ENCODE data around the gene ESR1.
"Not testable (repeated sequence)": the region's sequence is repeated elsewhere in the genome, so short reads cannot be mapped to it uniquely, and the experiment has no call there.

The ESR1 gene

DNA sequence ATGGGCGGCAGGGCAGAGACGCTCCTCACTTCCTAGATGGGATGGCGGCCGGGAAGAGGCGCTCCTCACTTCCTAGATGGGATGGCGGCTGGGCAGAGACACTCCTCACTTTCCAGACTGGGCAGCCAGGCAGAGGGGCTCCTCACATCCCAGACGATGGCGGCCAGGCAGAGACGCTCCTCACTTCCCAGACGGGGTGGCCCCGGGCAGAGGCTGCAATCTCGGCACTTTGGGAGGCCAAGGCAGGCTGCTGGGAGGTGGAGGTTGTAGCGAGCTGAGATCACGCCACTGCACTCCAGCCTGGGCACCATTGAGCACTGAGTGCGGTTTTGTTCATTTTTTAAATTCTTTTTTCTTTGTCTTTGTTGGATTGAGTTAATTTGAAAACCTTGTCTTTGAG is 92.3 kb downstream of the ESR1 start:
- not testable (repeated sequence) for DNase-seq

DNA sequence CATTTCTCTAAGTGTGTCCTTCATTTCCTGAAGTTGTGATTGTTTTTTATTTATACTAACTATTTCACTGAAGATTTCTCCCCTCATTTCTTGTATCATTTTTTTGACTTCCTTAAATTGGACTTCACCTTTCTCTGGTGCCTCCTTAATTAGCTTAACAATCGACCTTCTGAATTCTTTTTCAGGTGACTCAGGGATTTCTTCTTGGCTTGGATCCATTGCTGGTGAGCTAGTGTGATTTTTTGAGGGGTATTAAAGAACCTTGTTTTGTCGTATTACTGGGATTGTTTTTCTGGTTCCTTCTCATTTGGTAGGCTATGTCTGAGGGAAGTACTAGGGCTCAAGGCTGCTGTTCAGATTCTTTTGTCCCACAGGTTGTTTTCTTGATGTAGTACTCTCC is 92.8 kb downstream of the ESR1 start:
- DNase-seq, result no peak

DNA sequence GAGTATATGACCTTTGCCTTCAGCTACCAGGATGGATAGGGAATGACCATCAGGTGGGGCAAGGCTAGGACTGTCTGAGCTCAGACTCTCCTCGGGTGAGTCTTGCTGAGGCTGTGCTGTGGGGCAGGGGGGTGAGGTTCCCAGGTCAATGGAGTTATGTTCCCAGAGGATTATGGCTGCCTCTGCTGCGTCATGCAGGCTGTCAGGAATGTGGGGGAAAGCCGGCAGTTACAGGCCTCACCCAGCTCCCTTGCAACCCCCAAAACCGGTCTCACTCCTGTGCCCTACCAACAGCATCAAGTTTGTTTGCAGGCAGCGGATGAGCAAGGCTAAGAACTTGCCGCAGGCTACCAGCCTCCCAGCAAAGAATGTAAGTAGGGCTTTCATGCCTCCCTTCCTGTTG is 93.5 kb downstream of the ESR1 start:
- no peak for DNase-seq

DNA sequence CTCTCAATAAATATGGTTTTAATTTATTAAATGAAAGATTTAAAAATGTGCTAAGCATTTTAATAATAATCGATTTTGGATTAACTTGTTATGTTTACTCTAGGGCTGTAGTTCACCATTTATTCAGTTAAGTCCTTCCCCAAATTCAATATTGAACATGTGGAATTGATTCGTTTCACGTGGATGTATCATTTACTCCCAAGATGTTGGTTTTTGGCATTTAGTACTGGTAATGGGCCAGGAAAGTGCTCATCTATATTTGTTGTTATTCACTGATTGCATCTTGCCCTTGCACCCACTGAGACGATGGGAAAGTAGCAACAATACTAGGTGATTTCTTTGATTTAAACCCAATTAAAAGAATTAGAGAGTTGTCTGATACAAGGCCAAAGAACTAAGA is 97.1 kb downstream of the ESR1 start:
- no peak for DNase-seq

- DNase-seq, result no peak
Measured at GRCh38 chr6:151905072-151905471, 97.6 kb downstream of the ESR1 start.

DNA sequence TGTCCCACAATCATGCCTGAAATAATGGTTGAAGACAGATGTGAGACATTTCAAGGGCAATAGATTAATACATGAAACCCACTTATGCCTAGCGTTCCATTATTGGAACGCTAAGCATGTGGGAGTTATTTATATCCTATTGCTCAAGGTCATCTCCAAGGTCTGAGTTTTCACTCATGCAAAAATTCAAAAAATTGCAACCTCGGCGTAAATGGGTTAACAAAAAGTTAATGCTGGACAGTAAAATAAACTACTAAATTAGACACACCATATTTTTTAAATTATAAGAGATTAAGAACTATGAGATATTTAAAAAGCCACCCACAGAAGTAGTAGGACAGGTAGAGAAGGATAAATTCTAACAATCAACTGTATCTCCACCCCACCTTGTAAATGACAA is 98.4 kb downstream of the ESR1 start:
- no peak for DNase-seq

DNA sequence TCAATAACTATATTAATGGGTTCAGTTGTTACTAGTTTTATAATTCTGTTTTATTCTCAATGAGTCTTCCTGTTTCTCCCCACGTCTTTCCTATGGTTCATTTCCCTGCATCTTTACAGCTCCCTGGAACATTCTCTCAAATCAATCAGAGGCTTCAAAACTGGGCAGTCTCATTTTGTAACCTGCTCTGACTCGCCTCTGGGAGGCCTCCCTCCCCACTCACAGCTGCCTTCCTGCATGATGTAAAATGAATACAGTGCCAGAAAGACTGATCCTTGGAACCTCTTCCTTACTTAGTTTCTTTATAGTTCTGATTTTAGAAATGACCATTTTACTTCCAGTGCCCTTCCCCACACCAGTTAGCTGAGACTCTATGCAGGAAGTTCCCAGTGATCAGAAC is 103.9 kb downstream of the ESR1 start:
- no peak for DNase-seq

DNA sequence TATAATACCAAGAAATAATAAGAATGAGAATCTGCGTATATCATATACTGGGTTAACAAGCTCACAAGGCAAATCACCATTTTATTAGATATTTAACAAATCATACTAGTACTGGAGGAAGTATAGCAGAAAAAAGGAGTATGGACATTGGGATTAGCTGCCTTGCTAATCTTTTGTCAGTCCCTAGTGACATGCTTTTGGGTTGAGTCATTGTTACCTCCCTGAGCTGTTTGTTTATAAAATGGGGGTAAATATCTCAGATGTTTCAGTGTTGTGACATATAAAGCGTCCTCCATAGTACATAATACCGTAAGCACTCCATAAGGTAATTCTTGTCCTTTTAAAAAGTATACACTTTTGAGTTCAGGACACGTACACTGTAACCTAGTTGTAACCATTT is 107.0 kb downstream of the ESR1 start:
- DNase-seq, result no peak

- DNase-seq, result no peak
Measured at GRCh38 chr6:151916075-151916474, 108.6 kb downstream of the ESR1 start.

GRCh38 chr6:151916680-151917164 is 109.2 kb downstream of the ESR1 start:
- DNase-seq, result no peak

- no peak for DNase-seq
Measured at GRCh38 chr6:151917531-151918329, 110.2 kb downstream of the ESR1 start.

DNA sequence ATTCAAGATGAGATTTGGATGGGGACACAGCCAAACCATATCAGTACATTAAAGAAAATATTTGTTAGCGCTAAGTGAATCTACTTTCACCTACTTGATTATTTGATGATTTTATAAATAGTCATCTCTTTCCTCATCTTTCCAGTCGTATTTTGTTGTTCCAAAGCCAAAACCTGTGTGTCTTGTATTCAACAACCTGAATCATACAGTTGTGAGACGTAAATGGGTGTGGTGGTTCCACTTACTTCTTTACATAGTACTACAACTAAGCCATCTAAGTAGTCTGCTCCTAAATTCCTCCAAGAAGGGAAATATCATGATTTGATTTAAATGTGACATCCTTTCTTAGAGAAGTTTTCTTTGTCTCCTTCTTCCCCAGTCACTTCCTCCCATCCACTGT is 132.8 kb downstream of the ESR1 start:
- no peak for DNase-seq

- DNase-seq, result no peak
Measured at GRCh38 chr6:151948002-151948743, 140.7 kb downstream of the ESR1 start.

DNA sequence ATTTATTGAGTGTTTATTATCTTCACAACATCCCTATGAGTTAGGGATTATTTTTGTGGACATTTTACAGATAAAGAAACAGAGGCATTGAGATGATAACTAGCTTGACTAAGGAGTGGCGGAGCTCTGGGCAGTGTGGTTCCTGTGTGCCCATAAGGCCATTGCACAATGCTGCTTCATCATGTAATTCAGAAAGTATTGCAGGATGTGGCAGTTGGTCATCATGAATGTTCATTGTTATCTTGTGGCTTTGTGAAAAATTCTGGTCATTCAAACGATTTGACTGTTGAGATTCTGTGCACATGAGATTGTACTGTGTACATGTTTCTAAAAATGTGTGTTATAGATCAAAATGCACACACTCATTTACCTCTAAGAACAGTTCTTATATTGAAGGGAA is 150.8 kb downstream of the ESR1 start:
- DNase-seq, result no peak

GRCh38 chr6:151959086-151959485 is 151.6 kb downstream of the ESR1 start:
- DNase-seq, result no peak

- DNase-seq, result no peak
Measured at GRCh38 chr6:151961809-151962208, 154.3 kb downstream of the ESR1 start.

DNA sequence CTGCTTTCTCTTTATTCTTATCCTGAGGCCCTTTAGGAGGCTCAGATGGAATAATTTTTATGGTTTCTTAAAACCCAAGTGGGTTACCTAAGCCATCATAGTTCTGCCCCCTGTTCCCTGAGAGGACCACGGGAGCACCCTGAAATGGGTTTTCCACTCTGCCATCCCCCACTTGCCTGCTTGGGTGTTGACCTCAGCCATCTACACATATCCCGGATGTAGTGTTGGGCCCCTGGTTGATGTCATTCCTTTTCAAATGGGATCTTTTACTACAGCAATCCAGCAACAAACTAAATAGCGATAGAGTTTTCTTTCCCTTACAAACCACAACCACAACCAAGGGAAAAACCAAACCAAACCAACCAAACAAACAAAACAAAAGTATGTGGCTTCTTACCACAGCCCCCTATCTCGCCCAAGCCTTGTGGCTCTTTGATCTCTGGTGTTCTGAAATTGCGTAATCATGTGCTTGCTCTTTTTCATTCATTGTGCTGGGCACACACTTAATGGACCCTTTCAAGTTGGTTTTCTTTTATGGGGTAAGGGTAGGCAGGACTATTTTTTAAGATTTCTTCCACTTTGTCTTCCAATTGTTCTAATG is 154.9 kb downstream of the ESR1 start:
- no peak for DNase-seq

GRCh38 chr6:151963001-151963400 is 155.5 kb downstream of the ESR1 start:
- no peak for DNase-seq

DNA sequence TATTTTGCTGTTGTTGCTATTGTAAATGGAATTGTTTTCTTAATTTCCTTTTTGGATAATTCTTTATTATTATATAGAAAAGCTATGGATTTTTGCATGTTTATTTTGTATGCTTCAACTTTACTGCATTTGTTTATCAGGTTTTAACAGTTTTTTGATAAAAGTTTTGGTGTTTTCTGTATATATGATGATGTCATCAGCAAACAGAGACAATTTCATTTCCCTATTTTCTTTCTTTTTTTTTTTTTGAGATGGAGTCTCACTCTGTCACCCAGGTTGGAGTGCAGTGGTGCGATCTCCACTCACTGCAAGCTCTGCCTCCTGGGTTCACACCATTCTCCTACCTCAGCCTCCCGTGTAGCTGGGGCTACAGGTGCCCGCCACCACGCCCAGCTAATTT is 156.9 kb downstream of the ESR1 start:
- not testable (repeated sequence) for DNase-seq

- DNase-seq, result no peak
Measured at GRCh38 chr6:151974061-151974617, 166.7 kb downstream of the ESR1 start.

- DNase-seq, result no peak
Measured at GRCh38 chr6:151975795-151976194, 168.3 kb downstream of the ESR1 start.

GRCh38 chr6:151988199-151988598 is 180.7 kb downstream of the ESR1 start:
- not testable (repeated sequence) for DNase-seq

DNA sequence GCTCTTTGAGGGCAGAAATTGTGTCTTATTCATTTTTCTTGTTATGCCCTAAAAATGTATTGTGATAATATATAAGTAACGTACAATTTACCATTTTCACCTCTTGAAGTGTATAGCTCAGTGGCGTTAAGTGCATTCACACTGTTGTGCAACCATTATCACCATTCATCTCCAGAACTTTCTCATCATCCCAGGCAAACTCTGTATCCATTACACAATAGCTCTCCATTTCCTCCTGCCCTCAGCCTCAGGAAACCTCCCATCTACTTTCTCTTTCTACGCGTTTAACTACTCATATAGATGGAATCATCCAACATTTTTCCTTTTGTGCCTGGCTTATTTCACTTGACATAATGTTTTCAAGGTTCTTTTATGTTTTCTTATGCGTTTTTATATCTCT is 184.6 kb downstream of the ESR1 start:
- no peak for DNase-seq

- no peak for DNase-seq
Measured at GRCh38 chr6:151993364-151993763, 185.9 kb downstream of the ESR1 start.

Measured in NCI-H446 (cell line).